ENCODE data around the gene AMHR2. TPM values are rescaled to one million over a fixed set of nuclear protein-coding genes. Genes with fewer than 3 reads are reported as not detected.

The AMHR2 gene
- total RNA-seq, 1 experiment from 2014 or later: not detected

DNA sequence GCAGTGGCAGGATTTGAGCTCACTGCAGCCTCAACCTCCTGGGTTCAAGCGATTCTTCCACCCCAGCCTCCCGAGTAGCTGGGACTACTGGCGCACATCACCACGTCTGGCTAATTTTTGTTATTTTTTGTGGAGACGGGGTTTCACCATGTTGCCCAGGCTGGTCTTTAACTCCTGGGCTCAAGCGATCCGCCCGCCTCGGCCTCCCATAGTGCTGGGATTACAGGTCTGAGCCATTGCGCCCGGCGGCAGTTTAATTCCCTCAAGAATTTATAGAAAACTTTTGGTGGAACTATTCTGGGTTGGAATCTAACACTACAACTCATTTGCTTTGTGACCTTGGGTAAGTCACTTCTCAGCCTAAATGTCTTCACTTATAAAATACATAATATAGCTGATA, 45.4 kb upstream of the AMHR2 start:
- Histone ChIP-seq H3K9me2 (ENCODE audit: insufficient read depth) (no peaks in the 10 kb centered on the region), H3K27me3 (ENCODE audit: insufficient read depth, low read depth) (no peaks in the 10 kb centered on the region), H4K20me1 (ENCODE audit: insufficient read depth) (no peaks in the 10 kb centered on the region; the same call in 1 of the 2 replicates), H3K36me3 (ENCODE audit: low read depth) (peaks cover 12% of the 10 kb centered on the region), H3K4me3 (peak overlapping the region; percentile 76; the same call in 1 of the 2 replicates), H3K9me3 (ENCODE audit: insufficient read depth, low read depth) (no peaks in the 10 kb centered on the region), H3K27ac (peak overlapping the region; percentile 80), H2AFZ (peak overlapping the region; percentile 85; the same call in 1 of the 2 replicates), H3K4me2 (peak overlapping the region; percentile 92), H3F3A (ENCODE audit: insufficient read depth, low read depth) (peaks cover 36% of the 10 kb centered on the region), H3K79me2 (ENCODE audit: low read depth) (peaks cover 24% of the 10 kb centered on the region), H3K4me1 (replicated peaks; ENCODE audit: insufficient read depth) (peaks cover 30% of the 10 kb centered on the region)
- CTCF ChIA-PET: interaction anchor here (0.5 to 1.8 kb wide), 2 partner anchors 11 to 26 kb away, joined by 3 to 7 read pairs; no protein-coding TSS in a partner anchor
- DNase-seq: no peak
- no TSS peak for BruUV-seq (replicated peaks)
- TF ChIP-seq EZH2 (IDR thresholded peaks at IDR 0.05; ENCODE audit: low read depth): no peak
- TF ChIP-seq, protein P1, sequence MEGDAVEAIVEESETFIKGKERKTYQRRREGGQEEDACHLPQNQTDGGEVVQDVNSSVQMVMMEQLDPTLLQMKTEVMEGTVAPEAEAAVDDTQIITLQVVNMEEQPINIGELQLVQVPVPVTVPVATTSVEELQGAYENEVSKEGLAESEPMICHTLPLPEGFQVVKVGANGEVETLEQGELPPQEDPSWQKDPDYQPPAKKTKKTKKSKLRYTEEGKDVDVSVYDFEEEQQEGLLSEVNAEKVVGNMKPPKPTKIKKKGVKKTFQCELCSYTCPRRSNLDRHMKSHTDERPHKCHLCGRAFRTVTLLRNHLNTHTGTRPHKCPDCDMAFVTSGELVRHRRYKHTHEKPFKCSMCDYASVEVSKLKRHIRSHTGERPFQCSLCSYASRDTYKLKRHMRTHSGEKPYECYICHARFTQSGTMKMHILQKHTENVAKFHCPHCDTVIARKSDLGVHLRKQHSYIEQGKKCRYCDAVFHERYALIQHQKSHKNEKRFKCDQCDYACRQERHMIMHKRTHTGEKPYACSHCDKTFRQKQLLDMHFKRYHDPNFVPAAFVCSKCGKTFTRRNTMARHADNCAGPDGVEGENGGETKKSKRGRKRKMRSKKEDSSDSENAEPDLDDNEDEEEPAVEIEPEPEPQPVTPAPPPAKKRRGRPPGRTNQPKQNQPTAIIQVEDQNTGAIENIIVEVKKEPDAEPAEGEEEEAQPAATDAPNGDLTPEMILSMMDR (conservative IDR thresholded peaks at IDR 0.05): no peak
- intact Hi-C loops (cut with micrococcal nuclease; ENCODE audit: unreplicated experiment): loop anchor here (2.0 kb wide), 1 partner anchor 57 kb away; the partner anchor contains the start of gene AAAS
- POLR2A ChIA-PET (ENCODE audit: unreplicated experiment): interaction anchor here (0.6 to 1.1 kb wide), 2 partner anchors 9 to 14 kb away, joined by 3 to 10 read pairs; no protein-coding TSS in a partner anchor

DNA sequence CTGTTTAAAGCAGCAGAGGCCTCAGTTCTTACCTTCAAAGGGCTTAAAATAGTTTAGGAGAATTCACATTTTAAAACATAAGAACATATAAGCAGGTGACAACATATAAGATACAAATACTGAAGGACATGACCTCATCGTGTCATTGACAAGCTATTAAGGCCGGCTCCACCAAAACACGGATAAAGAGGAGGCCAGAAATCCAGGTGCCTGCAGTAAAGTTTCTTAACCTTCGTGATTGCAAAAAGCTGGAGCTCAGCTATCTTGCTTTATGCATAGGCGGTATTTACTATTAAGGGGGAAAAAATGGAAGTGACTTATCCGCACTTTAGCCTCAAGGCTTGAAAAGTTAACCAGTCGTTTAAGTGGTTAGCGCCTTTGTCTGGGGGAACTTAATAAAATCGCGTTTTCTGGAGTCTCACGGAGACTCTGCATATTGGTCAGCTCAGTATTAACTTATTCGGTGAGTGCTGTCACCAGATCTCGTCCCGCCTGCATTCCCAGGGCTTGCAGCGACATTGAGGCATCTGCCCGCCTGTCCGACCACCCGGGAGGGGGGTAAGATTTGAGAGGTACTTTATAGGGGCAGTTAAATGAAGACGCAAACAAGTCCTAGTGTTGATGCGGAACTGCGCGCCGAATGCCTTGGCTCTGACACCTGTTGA, 44.8 kb upstream of the AMHR2 start:
- no peak for DNase-seq
- peaks cover 18% of the 10 kb centered on the region for H3K36me3 ChIP-seq (ENCODE audit: low read depth)
- no peaks in the 10 kb centered on the region for H3K9me3 ChIP-seq (ENCODE audit: insufficient read depth, low read depth)
- H2AFZ ChIP-seq: peak overlapping the region; percentile 85
- intact Hi-C loops (cut with micrococcal nuclease; ENCODE audit: unreplicated experiment): loop anchor here (2.0 kb wide), 1 partner anchor 58 kb away; the partner anchor contains the start of gene AAAS
- no peaks in the 10 kb centered on the region for H3K9me2 ChIP-seq (ENCODE audit: insufficient read depth)
- peaks cover 30% of the 10 kb centered on the region for H3K79me2 ChIP-seq (ENCODE audit: low read depth)
- no peaks in the 10 kb centered on the region; the same call in 1 of the 2 replicates for H4K20me1 ChIP-seq (ENCODE audit: insufficient read depth)
- CTCF ChIA-PET: interaction anchor here (0.5 to 1.8 kb wide), 4 partner anchors 12 to 58 kb away, joined by 3 to 16 read pairs (median 6); no protein-coding TSS in a partner anchor
- H3K27me3 ChIP-seq (ENCODE audit: insufficient read depth, low read depth): no peaks in the 10 kb centered on the region
- POLR2A ChIA-PET (ENCODE audit: unreplicated experiment): interaction anchor here (0.5 to 1.1 kb wide), 5 partner anchors 8 to 62 kb away, joined by 3 to 8 read pairs (median 3); no protein-coding TSS in a partner anchor
- no peak for TF ChIP-seq EZH2 (IDR thresholded peaks at IDR 0.05; ENCODE audit: low read depth)
- peak overlapping the region; percentile 92 for H3K4me2 ChIP-seq
- peaks cover 36% of the 10 kb centered on the region for H3K4me1 ChIP-seq (replicated peaks; ENCODE audit: insufficient read depth)
- TSS peak; percentile 99 for BruUV-seq (replicated peaks)
- peak overlapping the region; percentile 76 for H3K4me3 ChIP-seq
- peaks cover 30% of the 10 kb centered on the region for H3F3A ChIP-seq (ENCODE audit: insufficient read depth, low read depth)
- H3K27ac ChIP-seq: peak overlapping the region; percentile 80

DNA sequence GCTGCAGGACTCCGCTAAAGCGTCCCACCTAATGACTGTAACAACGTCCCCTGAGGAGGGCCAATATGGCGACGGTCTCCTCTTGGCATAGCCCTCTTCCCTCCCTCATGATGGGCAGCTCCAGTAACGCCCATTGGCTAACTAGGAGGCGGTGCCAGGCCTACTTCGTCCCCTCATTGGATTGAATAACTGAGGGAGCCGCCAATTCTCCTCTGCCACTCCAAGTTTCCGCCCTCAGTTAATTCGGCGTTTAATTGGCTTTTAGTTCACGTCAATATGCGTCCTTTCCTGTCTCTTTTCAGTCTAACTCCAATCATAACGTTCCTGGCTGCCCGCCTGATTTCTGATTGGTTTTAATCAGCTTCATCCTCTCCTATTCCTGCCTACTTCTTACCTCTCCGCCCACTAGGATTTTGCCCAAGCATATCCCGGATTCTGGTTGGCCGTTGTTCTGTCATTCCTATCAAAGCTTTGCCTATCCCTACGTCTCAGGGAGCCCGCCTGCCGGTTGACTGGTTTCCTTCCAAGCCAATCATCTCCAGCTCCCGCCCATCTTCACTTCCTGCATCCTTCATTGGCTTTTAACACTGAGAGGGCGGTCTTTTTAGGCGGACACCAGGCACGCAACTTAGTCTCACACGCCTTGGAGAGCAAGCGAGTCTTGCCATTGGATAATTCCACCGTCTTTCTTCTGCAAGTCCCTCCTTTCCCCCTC, 44.1 kb upstream of the AMHR2 start:
- Histone ChIP-seq H3K4me2 (peak overlapping the region; percentile 92), H4K20me1 (ENCODE audit: insufficient read depth) (peaks cover 5% of the 10 kb centered on the region), H3K79me2 (ENCODE audit: low read depth) (peaks cover 37% of the 10 kb centered on the region), H3F3A (ENCODE audit: insufficient read depth, low read depth) (peaks cover 25% of the 10 kb centered on the region), H2AFZ (peak overlapping the region; percentile 85), H3K9me2 (ENCODE audit: insufficient read depth) (no peaks in the 10 kb centered on the region), H3K27ac (peak overlapping the region; percentile 83), H3K27me3 (ENCODE audit: insufficient read depth, low read depth) (no peaks in the 10 kb centered on the region), H3K4me3 (peak overlapping the region; percentile 76), H3K36me3 (ENCODE audit: low read depth) (peaks cover 21% of the 10 kb centered on the region), H3K4me1 (replicated peaks; ENCODE audit: insufficient read depth) (peaks cover 40% of the 10 kb centered on the region), H3K9me3 (ENCODE audit: insufficient read depth, low read depth) (no peaks in the 10 kb centered on the region)
- intact Hi-C loops (cut with micrococcal nuclease; ENCODE audit: unreplicated experiment): loop anchor here (1.0 to 5.0 kb wide), 3 partner anchors 27 to 59 kb away; partner anchors contain the start of genes AAAS and AMHR2
- BruUV-seq (replicated peaks): no TSS peak
- POLR2A ChIA-PET (ENCODE audit: unreplicated experiment): interaction anchor here (0.5 to 0.9 kb wide), 12 partner anchors 14 to 434 kb away, joined by 3 to 8 read pairs (median 4); partner anchors contain the start of genes AAAS and PFDN5
- TF ChIP-seq, protein P1 (conservative IDR thresholded peaks at IDR 0.05): no peak
- no peak for TF ChIP-seq EZH2 (IDR thresholded peaks at IDR 0.05; ENCODE audit: low read depth)
- DNase-seq: peak; percentile 98 to 100
- CTCF ChIA-PET: interaction anchor here (1.2 to 1.8 kb wide), 3 partner anchors 27 to 59 kb away, joined by 6 to 16 read pairs (median 7); no protein-coding TSS in a partner anchor

Measured in PC-9 (cell line).